HUDEP-2 (cell line): ENCODE measurements around the gene C1orf105.
A peak's percentile ranks its signal among the peaks of the same experiment; 100 is the strongest.
"Not testable (repeated sequence)": the region's sequence is repeated elsewhere in the genome, so short reads cannot be mapped to it uniquely, and the experiment has no call there.

Source experiments
- DNase-seq, 76 experiments: peaks; one replicate each; lab custom pipeline; 2025; ENCODE audit not compliant: unreplicated experiment in 76 of 76; lab: John Stamatoyannopoulos, UW

C1orf105 gene

GRCh38 chr1:172423336-172423735 is 2.9 kb downstream of the C1orf105 start:
- DNase-seq, result no peak

GRCh38 chr1:172425339-172425738 is 4.9 kb downstream of the C1orf105 start:
- DNase-seq, result peak in 63 of 76 experiments; percentile 4 to 80 (median 44)

GRCh38 chr1:172427191-172427590 is 6.7 kb downstream of the C1orf105 start:
- DNase-seq, result no peak

- DNase-seq, result peak in 44 of 76 experiments; percentile 6 to 70 (median 37)
Observed at GRCh38 chr1:172429331-172430127, 9.0 kb downstream of the C1orf105 start.

- DNase-seq, result no peak
Observed at GRCh38 chr1:172430128-172430454, 9.6 kb downstream of the C1orf105 start.

GRCh38 chr1:172431204-172431603 is 10.7 kb downstream of the C1orf105 start:
- DNase-seq, result no peak

GRCh38 chr1:172431721-172432192 is 11.3 kb downstream of the C1orf105 start:
- no peak for DNase-seq

- not testable (repeated sequence) for DNase-seq
Observed at GRCh38 chr1:172437183-172437582, 16.7 kb downstream of the C1orf105 start.

GRCh38 chr1:172442404-172442803 is 21.9 kb downstream of the C1orf105 start:
- DNase-seq, result no peak

- DNase-seq, result no peak
Observed at GRCh38 chr1:172442843-172443565, 22.5 kb downstream of the C1orf105 start.

GRCh38 chr1:172443666-172444453 is 23.4 kb downstream of the C1orf105 start, which contains the start of gene PIGC:
Gene PIGC, minus strand, starts transcription at chr1:172444069. Its CDS starts 1,447 bp downstream, at chr1:172442622.
- peak in 74 of 76 experiments; percentile 29 to 91 (median 80) for DNase-seq

- no peak for DNase-seq
Observed at GRCh38 chr1:172446547-172446946, 26.1 kb downstream of the C1orf105 start.

GRCh38 chr1:172447641-172448040 is 27.2 kb downstream of the C1orf105 start:
- peak in 19 of 76 experiments; percentile 2 to 48 (median 25) for DNase-seq

- peak in 5 of 76 experiments; percentile 8 to 34 (median 12) for DNase-seq
Observed at GRCh38 chr1:172448995-172449584, 28.6 kb downstream of the C1orf105 start.

- DNase-seq, result peak in 73 of 76 experiments; percentile 7 to 85 (median 57)
Observed at GRCh38 chr1:172449585-172450523, 29.4 kb downstream of the C1orf105 start.

- peak in 4 of 76 experiments; percentile 22 to 68 (median 32) for DNase-seq
Observed at GRCh38 chr1:172450524-172450885, 30.0 kb downstream of the C1orf105 start.

- peak in 61 of 76 experiments; percentile 15 to 87 (median 50) for DNase-seq
Observed at GRCh38 chr1:172451002-172451443, 30.5 kb downstream of the C1orf105 start.

GRCh38 chr1:172452536-172453152 is 32.2 kb downstream of the C1orf105 start:
- DNase-seq, result no peak

GRCh38 chr1:172453153-172453545 is 32.7 kb downstream of the C1orf105 start:
- DNase-seq, result peak in 5 of 76 experiments; percentile 8 to 39 (median 23)
